Measurements from ENCODE around the gene TSPAN31.

The TSPAN31 gene

DNA sequence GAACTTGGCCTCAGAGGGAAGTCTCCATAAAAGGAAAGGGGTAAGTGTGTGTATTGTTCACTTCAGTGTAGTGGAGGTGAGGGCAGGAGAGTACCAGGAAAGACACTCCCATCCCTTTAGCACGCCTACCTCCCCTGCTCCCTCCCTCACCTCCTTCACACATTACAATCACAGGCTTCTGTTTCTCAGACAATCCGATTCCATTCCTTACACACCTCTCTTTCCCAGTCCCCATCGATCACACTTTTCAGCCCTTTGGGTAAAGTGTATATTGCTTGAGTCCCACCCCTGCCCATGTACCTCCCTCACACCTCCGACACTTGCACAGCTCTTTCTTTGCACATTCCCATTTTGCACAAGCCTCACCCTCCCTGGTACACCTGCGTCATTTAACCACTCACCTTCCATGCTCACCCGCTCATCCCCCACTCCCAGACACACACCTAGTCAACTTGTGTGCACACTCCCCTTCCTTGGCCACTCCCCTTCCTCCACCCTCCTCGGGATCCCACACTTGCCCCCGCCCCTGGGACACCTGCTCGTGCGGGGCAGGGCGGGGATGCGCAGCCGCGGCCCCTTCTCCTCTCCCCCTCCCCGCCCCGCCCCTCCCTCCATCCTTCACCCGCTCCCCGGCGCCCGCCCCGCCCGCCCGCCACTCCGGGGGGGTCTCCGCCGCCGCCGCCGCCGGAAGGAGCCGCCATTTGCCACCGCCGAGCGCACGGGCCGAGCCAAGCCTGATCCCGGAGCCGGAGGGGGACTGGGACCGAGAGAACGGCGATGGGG, 9.8 kb downstream of the TSPAN31 start, which contains the start of gene MARCHF9:
TSS of gene MARCHF9 (plus strand) at position 693 of the 783 bp plus-strand sequence. CDS start 426 bp downstream, outside the sequence.
- peak; percentile 77 for DNase-seq

- DNase-seq = no peak
These were observed 10.3 kb downstream of the TSPAN31 start for GRCh38 chr12:57755194-57755453.

DNA sequence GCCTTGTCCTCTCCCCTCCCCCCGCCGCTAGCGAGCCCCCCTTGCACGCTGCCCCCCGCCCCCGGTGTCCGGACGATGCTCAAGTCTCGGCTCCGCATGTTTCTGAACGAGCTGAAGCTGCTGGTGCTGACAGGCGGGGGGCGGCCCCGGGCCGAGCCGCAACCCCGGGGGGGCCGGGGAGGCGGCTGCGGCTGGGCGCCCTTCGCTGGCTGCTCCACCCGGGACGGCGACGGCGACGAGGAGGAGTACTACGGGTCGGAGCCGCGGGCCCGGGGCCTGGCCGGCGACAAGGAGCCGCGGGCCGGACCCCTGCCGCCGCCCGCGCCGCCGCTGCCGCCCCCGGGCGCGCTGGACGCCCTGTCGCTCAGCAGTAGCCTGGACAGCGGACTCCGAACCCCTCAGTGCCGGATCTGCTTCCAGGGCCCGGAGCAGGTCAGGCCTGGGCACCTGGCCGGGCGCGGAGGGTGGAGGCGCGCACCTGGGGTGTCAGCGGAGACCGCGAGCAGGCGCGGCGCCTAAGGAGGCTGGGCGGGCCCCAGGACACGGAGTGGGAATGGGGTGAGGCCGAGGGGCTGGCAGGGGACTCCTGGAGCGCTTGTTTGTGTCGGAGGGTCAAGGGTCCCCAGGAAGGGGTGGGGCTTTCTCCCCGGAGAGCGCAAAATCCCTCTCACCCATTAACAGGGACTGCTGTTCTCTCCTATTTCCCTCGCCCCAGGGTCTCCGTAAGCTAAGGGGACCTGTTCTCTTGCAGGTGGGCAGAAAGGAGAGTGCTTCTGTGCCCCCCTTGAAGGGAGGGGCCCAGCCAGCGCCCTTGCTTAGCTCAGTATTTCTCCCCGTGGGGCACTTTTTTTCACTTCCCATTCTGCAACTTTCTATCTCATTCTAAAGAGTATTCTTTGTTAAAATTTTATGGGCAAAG, 10.9 kb downstream of the TSPAN31 start:
- DNase-seq = no peak

GRCh38 chr12:57756406-57757341, 11.8 kb downstream of the TSPAN31 start:
- DNase-seq = peak; percentile 71

GRCh38 chr12:57757771-57758170, 12.9 kb downstream of the TSPAN31 start:
- no peak for DNase-seq

- no peak for DNase-seq
These were observed 13.9 kb downstream of the TSPAN31 start for GRCh38 chr12:57758552-57759359.

DNA sequence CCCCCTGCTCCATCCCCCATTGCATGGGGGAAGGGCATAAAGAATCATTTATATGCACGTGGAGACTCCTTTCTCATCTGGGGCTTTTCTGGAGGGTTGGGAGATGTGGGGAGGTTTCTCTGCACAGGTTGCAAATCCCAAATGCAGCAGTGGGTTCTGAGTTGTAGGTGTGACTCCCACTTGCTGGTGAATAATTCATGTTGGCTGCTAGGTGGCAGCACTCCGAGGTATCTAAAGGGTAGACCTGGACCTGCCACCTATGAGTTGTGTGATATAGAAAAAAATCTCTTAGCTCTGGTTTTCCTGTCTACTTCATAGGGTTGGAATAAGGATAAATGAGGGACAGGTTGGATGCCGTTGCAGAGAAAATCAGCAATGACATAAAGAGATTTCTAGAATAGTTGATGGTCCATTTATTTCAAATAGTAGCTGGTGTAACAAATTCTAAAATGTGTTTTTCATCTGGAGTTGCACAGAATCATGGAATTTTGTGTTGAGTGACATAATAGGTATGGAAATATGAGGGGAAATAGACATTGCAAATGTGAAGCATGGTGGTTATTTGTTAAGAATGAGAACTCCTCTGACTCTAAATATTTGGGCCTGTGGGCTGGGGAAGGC, 14.6 kb downstream of the TSPAN31 start:
- no peak for DNase-seq

- no peak for DNase-seq
These were observed 15.6 kb downstream of the TSPAN31 start for GRCh38 chr12:57760347-57760982.

- DNase-seq = no peak
These were observed 16.7 kb downstream of the TSPAN31 start for GRCh38 chr12:57761391-57761998.

DNA sequence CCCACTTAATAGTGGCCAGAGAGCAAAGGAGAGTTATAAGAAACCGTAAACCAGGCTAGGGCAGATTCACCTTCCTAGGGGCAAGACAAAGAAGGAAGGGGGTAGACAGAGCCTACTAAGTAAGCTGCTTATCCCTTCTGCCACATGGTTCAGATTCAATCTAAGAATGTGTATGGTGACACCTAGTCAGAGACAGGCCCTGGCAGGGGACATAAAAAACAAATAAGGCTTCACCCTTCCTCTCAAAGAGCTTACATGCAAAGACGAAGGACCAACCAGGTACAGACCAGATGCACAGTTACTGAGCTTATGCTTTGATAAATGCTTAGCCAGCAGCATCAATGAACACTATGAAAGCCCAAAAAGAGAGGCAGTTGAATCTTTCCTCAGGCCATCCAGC, 17.6 kb downstream of the TSPAN31 start:
- DNase-seq = no peak

- DNase-seq = no peak
These were observed 19.2 kb downstream of the TSPAN31 start for GRCh38 chr12:57763881-57764661.

DNA sequence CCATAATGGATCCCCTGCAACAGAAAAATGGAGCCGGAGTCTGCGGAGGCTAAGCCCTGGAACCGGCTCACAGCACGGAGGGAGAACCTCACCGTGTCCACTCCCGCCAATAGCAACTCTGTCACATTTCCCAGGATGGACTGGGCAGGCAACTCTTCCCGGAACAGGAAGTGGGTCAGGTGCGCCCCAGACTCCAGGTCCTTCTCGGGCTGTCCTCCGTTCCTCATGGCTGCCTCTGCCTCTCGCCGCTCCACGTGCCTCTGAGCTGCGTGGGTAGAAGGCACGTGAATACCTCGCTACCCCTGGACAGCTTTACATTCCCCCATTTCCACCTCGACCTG, 19.8 kb downstream of the TSPAN31 start:
- no peak for DNase-seq

GRCh38 chr12:57765003-57765697, 20.3 kb downstream of the TSPAN31 start:
- peak; percentile 67 for DNase-seq

GRCh38 chr12:57765698-57766463, 21.0 kb downstream of the TSPAN31 start:
- DNase-seq = no peak

- DNase-seq = peak; percentile 39
These were observed 21.8 kb downstream of the TSPAN31 start, which contains the start of gene CYP27B1 for GRCh38 chr12:57766464-57767304. Gene CYP27B1 (minus strand): TSS chr12:57767078. CDS start chr12:57767041, 37 bp downstream.

GRCh38 chr12:57767305-57767698, 22.5 kb downstream of the TSPAN31 start:
- no peak for DNase-seq

GRCh38 chr12:57767876-57768275, 23.0 kb downstream of the TSPAN31 start:
- no peak for DNase-seq
